Activated CD4-positive, alpha-beta T cell treated with anti-CD3 and anti-CD28 coated beads, Interleukin-2, amount 50 U/mL, for 24 hours (primary cell): Measurements from ENCODE around the gene RIMS4.
"Not testable (repeated sequence)": the region's sequence is repeated elsewhere in the genome, so short reads cannot be mapped to it uniquely, and the experiment has no call there.

Experiments
- DNase-seq, 2 donors: peaks; one replicate each; pipeline ENCODE4 v3.0.0-alpha.2; 2020; ENCODE audit warnings: low read depth in 1 of 2, low spot score in 1 of 2

RIMS4 gene

GRCh38 chr20:44765701-44766347, 44.5 kb downstream of the RIMS4 start:
- no peak for DNase-seq

DNA sequence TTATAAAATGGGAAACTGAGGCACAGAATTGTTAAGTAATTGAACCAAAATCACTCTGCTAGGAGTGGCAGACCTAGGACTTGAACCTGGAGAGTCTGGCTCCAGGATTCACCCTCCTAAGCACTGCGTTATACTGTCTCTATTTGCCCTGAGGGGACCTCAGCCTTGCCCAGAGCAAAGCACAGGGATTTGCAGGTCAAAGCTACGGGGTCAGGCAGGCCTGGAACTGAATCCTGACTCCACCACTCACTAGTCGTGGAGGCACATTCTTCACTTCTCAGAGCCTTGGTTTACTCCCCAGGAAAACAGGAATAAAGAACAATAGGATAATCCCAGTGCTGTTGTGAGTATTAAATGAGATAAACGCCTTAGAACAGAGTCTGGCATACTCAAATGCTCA, 45.3 kb downstream of the RIMS4 start:
- no peak for DNase-seq

DNA sequence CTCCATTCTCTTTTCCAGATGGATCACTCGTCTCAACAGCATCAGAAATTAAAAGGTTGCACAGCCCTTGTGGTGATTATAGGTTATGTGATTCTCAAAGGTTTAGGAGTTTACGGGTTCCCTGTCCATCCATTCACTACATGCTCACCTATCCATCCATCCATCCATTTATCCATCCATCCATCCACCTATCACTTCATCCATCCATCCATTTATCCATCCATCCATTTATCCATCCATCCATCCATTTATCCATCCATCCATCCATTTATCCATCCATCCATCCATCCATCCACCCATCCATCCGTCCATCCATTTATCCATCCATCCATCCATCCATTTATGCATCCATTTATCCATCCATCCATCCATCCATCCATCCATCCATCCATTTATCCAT, 46.5 kb downstream of the RIMS4 start:
- not testable (repeated sequence) for DNase-seq

- DNase-seq, result no peak
Observed at GRCh38 chr20:44762466-44763140, 47.7 kb downstream of the RIMS4 start.

GRCh38 chr20:44761423-44761822, 48.9 kb downstream of the RIMS4 start:
- DNase-seq, result no peak

GRCh38 chr20:44759595-44759994, 50.8 kb downstream of the RIMS4 start:
- no peak for DNase-seq

- no peak for DNase-seq
Observed at GRCh38 chr20:44758247-44759101, 51.9 kb downstream of the RIMS4 start.

DNA sequence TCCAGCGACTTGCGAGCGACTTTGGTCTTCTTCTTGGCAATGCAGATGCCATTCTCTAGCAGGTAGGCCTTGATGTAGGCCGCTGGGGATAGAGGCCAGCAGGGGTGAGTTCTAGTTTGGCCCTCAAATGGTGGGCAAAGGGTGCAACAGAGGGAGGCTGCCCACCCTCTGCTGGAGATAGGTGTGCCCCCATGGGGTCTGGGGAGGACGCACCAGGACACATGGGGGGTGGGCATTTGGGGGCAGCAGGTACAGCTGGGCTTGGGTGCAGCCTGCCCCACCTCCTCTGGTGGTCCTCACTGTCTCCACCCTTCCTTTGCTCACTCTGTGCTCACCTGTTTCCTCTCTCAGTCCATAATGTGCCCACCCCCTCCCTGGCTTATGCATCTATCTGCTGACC, 53.4 kb downstream of the RIMS4 start:
- no peak for DNase-seq

DNA sequence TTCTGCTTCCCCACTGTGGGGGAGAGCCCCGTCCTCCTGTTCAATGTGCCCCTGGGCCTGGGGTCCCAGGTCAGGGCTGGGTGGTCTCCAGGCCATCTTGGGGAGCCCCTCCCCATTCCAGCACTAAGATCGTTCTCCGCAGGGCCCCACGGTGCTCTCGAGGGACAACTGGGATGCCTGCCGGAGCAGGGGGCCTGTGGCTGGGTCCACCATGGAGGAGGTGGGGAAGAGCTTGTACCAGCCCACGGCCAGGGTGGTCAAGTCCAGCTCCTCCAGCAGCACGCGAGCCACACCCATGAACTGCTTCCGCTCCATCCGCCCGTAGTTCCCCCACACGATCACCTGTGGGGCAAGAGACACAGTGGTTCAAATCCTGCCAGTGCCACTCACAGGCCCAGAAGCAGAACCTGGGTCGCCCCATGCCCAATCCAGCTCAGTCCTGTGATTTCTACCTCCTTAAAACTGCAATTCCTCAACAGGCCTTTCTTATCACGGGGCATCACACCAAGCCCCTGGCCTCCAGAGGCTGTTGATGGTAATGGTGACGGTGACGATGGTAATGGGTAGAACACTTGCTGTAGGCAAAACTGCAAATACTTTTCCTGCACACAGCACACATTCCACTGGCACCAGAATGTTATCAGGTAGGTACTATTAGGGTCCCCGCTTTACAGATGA, 54.2 kb downstream of the RIMS4 start:
- DNase-seq, result no peak

GRCh38 chr20:44754554-44754953, 55.8 kb downstream of the RIMS4 start:
- no peak for DNase-seq

GRCh38 chr20:44752099-44752931, 58.0 kb downstream of the RIMS4 start:
- DNase-seq, result no peak

DNA sequence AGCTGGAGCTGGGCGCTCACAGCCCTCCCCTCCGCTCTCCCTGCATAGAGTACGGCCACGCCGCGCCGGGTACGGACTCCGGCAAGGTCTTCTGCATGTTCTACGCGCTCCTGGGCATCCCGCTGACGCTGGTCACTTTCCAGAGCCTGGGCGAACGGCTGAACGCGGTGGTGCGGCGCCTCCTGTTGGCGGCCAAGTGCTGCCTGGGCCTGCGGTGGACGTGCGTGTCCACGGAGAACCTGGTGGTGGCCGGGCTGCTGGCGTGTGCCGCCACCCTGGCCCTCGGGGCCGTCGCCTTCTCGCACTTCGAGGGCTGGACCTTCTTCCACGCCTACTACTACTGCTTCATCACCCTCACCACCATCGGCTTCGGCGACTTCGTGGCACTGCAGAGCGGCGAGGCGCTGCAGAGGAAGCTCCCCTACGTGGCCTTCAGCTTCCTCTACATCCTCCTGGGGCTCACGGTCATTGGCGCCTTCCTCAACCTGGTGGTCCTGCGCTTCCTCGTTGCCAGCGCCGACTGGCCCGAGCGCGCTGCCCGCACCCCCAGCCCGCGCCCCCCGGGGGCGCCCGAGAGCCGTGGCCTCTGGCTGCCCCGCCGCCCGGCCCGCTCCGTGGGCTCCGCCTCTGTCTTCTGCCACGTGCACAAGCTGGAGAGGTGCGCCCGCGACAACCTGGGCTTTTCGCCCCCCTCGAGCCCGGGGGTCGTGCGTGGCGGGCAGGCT, 60.1 kb downstream of the RIMS4 start:
- no peak for DNase-seq

- DNase-seq, result no peak
Observed at GRCh38 chr20:44748005-44748370, 62.4 kb downstream of the RIMS4 start.

DNA sequence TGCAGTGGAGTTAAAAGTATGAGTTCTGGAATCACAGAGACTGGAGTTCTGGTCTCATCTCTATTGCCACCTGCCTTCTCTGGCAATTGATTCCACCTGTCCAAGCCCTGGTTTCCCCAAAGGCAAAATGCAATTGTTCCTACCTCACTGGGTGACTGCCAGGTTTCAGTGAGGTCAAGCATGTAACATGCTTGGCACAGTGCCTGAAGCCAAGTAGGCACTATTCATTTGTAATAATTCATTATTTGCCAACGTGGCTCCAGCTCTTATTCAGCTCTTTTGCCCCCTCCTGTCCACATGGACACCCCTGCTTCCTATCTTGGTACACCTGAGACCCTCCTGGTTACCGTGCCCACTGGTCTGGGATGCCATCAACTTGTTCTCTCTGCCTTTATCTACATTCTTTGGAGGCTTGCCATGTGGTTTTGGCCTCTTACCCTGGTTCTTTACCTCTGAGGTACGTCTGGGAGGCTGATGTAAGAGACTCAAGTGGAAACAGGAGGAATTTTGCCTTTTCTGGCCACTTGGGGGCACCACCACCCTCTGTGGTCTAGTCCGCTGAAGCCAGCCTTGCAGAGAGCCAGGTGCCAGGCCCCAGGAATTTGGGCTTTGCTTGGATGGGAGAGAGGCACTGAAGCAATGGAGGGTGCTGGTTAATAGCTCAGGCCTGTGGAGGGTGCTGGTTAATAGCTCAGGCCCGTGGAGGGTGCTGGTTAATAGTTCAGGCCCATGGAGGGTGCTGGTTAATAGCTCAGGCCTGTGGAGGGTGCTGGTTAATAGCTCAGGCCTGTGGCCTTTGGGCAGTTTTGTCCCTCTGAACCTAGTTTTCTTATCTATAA, 63.0 kb downstream of the RIMS4 start:
- peak; percentile 34 to 48 for DNase-seq

DNA sequence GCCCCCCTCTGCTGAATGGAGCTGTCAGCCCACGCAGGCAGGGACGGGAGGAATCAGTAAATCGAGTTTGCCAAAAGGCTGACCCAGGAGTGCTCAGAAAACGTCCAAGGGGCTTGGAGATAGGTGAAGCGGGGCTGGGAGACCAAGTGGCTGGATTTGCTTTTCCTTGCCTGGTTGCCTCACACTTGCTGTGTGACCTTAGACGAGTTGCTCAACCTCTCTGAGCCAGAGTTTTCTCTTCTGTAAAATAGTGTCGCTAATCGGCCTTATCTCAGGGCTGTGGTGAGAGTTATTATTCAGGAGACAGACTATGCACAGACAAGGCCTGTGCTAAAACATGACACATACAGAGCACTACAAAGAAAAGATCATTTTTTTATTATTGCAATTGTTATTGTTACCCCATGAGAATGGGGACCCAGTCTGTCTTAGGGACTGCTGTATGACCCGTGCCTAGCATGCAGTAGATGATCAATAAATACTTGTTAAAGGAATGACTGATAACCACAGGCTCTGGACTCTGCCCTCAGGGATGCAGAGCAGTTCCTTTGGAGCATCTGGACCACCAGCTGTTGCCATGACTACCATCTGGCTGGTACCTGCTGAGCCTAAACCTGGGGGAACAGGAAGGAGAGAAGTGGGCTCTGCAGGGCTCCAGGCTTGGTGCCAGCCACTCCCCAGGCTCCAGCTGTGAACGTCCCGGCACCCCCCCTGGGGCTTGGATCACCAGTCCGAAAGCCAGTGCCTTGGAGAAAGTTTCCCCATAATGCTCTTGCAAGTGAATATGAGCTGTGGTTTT, 63.8 kb downstream of the RIMS4 start:
- DNase-seq, result no peak

DNA sequence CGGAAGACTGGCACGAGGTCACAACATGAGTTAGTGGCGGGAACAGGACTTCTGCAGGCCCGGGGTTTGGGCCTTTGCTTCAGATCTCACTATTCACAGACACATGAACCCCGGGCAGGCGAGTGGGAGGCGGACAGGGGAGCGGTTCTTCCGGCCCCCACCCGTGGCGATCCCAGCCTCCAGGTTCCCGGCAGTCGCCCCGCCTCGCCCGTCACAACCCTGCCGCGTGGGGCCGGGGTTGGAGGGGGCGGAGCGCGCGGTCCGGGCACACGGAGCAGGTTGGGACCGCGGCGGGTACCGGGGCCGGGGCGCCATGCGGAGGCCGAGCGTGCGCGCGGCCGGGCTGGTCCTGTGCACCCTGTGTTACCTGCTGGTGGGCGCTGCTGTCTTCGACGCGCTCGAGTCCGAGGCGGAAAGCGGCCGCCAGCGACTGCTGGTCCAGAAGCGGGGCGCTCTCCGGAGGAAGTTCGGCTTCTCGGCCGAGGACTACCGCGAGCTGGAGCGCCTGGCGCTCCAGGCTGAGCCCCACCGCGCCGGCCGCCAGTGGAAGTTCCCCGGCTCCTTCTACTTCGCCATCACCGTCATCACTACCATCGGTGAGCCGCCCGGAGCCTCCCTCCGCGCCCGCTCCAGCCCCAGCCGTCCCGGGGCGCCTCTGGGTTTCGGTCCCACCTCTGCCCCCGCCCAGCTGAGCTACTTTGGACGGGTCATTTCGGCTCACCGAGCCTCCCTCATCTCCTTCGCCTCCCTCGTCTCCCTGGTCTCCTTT, 64.6 kb downstream of the RIMS4 start, which contains the start of gene KCNK15:
Gene KCNK15, plus strand, starts transcription at position 268 of the 769 bp plus-strand sequence. Its CDS starts 46 bp downstream, at position 314.
- peak in 1 of 2 donors; percentile 30 for DNase-seq

DNA sequence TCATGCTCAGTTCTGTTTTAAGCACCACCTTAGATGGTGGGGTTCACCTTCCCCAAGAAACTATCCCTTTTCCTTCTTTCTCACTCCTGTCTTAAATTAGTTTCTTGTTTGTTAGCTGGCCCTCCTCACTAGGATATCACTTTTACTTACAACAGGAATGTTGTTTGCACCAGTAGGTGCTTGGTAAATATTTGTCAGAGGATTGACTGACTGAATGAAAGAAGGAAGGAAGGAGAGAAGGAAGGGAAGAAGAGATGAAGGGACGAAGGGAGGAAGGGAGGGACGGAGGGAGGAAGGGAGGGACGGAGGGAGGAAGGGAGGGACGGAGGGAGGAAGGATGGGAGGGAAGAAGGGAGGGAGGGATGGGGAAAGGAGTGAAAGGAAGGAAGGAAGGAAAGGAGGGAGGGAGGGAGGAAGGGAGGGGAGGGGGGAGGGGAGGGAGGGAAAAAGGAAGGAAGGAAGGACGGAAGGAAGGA, 65.2 kb downstream of the RIMS4 start:
- no peak for DNase-seq
